Measurements from ENCODE around the gene RBM33.

RBM33 gene

DNA sequence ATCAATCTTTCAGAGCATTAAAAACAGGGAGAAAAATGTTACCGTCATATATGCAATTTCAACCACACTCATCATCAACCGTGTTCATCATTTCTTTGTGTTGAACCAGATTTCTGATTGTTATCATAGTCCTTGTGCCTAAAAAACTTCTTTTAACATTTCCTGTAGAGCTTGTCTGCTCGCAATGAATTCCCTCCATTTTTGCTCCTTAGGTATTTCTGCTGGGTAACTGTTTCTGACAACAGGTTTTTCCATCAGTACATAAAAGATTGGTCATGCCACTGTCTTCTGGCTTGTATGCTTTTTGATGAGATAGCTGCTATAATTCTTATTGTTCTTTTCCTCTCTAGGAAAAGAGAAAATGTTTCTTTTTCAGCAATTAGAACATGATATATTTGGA, 8.6 kb upstream of the RBM33 start:
- no peak overlapping the region for H3K27ac ChIP-seq
- TF ChIP-seq, protein P1, sequence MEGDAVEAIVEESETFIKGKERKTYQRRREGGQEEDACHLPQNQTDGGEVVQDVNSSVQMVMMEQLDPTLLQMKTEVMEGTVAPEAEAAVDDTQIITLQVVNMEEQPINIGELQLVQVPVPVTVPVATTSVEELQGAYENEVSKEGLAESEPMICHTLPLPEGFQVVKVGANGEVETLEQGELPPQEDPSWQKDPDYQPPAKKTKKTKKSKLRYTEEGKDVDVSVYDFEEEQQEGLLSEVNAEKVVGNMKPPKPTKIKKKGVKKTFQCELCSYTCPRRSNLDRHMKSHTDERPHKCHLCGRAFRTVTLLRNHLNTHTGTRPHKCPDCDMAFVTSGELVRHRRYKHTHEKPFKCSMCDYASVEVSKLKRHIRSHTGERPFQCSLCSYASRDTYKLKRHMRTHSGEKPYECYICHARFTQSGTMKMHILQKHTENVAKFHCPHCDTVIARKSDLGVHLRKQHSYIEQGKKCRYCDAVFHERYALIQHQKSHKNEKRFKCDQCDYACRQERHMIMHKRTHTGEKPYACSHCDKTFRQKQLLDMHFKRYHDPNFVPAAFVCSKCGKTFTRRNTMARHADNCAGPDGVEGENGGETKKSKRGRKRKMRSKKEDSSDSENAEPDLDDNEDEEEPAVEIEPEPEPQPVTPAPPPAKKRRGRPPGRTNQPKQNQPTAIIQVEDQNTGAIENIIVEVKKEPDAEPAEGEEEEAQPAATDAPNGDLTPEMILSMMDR (conservative IDR thresholded peaks at IDR 0.05): no peak
- no peak for TF ChIP-seq ZFX (IDR thresholded peaks at IDR 0.05)

- no peak overlapping the region for H3K27ac ChIP-seq
- TF ChIP-seq, protein P1 (conservative IDR thresholded peaks at IDR 0.05): no peak
- TF ChIP-seq ZFX (IDR thresholded peaks at IDR 0.05): no peak
Measured at GRCh38 chr7:155637155-155637554, 7.3 kb upstream of the RBM33 start.

DNA sequence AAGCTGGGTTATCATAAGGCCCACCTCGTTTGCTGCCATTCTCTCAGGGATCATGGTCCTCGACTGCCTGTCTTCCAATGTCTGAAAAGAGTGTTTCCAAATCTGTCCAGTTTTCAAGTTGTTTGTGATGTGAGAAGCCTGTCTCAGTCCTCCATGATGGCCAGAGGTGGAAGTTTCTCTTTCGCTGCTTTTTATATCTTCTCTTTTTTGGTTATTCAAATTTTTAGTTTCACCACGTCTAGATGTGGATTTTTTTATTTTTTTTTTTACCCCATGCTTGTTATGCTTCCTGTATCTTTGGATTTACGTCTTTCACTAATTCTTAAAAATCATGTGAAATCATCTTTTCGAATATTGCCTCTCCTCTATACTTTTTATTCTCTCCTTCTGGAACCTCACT, 6.1 kb upstream of the RBM33 start:
- TF ChIP-seq ZFX (IDR thresholded peaks at IDR 0.05): no peak
- TF ChIP-seq, protein P1 (conservative IDR thresholded peaks at IDR 0.05): no peak
- no peak overlapping the region for H3K27ac ChIP-seq

DNA sequence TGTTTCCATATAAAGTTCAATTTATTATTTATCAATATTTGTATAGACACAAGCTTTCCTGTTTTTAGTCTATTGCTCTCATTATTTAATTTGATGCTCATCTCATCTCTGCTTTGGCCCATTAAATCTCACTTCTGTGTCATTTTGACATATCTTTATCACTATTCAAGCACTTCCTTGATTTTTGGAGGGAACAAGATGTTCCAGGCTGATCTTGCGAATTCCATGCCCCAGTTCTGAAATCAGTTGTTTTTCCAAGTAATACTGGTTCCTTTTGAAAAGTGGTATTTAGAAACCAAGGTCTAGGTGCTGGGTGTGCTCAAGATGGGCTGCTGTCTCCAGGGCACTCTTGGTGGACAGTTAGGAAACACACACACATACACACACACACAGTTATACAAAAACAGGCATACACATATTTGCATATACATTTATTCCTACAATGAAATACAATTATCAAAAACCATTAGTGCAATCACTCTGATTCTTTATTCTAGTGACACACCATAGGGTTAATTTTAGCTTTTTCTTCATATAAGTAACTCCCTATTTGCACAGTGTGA, 4.4 kb upstream of the RBM33 start:
- TF ChIP-seq ZFX (IDR thresholded peaks at IDR 0.05): no peak
- TF ChIP-seq, protein P1 (conservative IDR thresholded peaks at IDR 0.05): no peak
- no peak overlapping the region for H3K27ac ChIP-seq

- H3K27ac ChIP-seq: no peak overlapping the region
- no peak for TF ChIP-seq ZFX (IDR thresholded peaks at IDR 0.05)
- TF ChIP-seq, protein P1 (conservative IDR thresholded peaks at IDR 0.05): no peak
Measured at GRCh38 chr7:155640629-155641028, 3.8 kb upstream of the RBM33 start.

DNA sequence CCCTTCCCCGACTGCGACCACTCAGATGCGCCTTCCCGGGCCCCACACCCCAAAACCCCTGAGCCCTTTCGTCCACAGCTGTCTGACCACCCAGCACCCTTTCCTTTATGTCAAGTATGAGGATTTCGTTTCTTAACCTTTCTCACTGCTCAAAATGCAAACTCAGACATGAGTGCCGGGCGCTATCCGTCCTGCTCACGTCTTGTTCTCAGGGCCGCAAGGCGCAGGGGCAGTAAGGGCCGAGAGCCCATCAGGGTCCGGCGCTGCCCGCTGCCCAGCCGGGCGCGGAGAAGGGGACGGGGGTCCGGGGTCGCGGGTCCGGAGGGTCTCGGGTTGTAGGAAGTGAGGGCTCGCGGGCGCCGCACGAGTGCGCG, 670 bp upstream of the RBM33 start:
- H3K27ac ChIP-seq: peak overlapping the region; percentile 97
- TF ChIP-seq, protein P1 (conservative IDR thresholded peaks at IDR 0.05): no peak
- no peak for TF ChIP-seq ZFX (IDR thresholded peaks at IDR 0.05)

DNA sequence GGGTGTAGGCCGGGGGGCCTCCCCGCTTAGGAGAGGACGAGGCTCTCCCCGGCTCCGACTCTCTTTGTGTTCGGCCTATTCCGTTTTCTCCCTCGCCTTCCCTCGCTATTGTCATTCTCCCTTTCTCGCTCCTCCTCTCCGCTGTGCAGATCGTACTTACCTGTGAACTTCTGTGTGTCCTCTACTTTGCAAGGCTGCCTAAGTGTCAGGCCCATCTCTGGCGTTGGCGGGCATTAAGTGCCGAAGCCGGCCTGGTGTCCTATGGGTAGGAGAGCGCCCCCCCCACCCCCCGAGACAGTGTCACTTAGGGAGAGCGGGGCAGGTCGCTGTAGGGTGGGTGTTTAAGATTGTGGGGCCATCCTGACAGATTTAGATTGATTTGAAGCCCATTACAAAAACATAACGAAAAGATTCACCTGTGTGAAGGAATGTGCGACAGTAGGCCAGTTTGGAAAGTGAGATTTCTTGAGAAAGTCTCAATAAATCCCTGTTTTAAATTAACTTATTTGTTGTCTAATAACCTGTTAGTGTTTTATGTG, 579 bp downstream of the RBM33 start:
- peak overlapping the region; percentile 97 for H3K27ac ChIP-seq

More for the DNA sequence above, 579 bp downstream of the RBM33 start:
- TF ChIP-seq, protein P1 (conservative IDR thresholded peaks at IDR 0.05): no peak; the same call in 1 of the 2 replicates
- peak; percentile 94 for TF ChIP-seq ZFX (IDR thresholded peaks at IDR 0.05)

Data from C4-2B (cell line).